AG20443 (cell line): ENCODE data around the gene CACNA1C.
A peak's percentile ranks its signal among the peaks of the same experiment; 100 is the strongest.

Experiments
- DNase-seq: peaks from one replicate; pipeline ENCODE4 v3.0.0; 2012; ENCODE audit warnings: low spot score, mixed read lengths

Gene CACNA1C

DNA sequence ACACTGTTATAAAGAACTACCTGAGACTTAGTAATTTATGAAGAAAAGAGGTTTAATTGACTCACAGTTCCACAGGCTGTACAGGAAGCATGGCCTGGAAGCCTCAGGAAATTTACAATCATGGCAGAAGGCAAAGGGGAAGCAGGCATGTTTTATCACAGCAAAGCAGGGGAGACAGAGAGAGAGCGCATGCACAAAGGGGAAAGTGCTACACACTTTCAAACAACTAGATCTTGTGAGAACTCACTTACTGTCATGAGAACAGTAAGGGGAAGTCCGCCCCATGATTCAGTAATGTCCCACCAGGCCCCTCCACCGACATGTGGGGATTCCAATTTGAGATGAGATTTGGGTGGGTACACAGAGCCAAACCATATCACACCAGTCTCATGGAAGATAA, 313.9 kb downstream of the CACNA1C start:
- no peak for DNase-seq

DNA sequence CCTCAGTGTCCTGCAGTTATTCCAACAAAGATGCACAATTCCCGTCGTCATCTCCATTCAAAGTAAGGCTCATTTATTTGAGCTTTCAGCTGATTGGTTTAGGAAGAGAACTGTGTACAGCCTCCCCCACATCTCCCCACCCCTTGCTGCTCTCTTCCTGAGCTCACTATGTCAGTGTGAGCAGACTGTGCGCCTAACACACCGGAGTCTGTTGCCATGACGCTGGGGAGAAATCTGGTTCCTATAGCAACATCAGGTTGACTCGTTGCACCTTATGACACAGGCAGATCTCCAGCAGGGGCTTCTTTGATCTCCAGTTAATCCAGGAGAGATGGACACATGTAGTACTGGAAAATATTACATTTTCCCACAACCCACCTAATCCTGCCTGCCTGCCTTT, 319.4 kb downstream of the CACNA1C start:
- DNase-seq: no peak

DNA sequence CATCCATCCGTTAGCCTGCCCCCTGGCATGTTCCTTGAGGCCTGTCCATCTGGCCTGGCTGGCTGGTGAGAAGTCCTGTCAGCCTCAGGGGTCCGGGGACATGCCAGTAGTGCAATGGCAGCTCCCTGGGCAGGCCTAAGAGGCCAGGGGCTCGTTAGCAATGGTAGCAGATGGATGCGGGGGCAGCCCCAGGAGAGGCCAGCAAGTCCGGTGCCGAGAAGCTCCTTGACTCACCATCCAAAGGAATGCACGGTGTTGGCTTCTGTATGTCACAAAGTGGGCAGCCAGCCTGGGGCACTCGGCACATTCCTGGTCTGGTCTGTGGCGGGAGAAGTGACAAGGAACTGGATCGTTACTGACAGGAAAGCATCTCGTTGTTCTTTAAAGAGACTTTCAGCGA, 319.9 kb downstream of the CACNA1C start:
- no peak for DNase-seq

DNA sequence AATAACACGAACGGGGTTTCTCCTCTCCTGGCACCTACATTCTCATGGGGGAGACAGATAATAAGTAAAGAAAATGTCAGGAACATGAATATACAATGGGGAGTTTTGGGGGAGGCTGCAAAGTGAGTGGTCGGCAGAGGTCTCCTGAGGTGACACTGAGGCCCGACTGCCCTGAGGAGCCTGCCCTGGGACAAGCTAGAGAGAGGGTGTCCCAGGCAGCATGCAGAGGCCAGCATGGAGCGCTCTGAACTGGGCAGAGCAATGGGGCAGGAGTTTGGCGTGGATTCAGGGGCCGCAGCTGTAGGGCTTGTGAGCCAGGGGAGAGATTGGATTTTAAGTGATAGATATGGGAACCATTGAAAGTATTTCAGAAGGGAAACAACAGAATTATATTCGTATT, 320.5 kb downstream of the CACNA1C start:
- DNase-seq: no peak

DNA sequence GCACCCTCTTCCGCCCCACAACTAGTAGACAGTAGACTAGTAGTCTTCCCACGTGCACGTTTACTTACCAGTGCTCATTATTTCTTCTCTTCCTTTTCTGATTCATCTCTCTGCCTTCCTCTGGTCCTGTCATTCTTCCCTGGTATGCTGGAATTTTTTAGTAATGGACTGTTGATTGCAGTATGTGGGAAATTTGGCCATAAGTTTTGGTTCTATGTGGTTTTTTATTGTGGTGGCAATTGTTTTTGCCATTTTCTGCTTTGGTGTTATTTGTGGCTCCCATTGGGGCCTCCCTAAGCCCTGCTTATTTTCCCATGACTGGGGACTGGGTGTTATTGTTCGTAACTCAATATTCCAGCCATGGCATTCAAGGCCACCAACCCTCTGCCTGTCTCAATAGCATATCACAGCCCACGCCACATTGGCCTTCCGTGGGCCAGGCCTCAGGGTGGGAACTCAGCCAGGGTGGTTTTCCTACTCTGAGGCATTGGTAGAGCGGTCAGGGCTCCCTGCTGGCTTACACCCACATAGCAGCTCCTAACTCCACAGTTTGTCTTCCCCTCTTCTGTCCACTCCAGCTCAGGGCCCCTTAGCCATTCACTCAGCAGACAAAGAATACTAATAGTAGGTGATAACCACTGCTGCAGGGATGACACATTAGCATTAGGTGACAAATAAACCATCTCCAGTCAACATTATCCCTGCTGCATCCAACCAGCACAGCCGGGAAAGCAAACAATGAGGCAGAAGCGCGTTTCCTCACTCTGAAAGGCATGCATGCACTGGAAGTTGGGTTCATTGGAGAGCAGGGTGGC, 321.5 kb downstream of the CACNA1C start:
- peak; percentile 55 for DNase-seq

DNA sequence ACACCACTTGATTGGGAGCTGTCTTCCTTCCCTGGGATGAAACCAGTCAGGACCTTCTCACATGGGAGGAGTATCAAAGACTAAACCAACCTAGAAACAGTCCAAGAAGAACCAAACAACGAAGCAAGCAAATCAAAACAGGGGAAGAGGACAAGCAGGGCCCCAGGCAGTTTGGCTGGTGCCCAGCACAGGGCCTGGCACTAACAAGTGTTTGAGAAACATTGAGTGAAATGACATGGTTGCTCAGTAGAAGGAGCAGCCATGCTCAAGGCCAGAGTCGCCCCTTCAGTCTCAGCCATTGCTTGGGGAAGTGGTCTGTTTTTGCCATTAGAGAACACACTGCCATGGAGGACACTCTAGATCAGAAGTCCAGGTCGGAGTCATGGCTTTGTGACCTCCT, 323.1 kb downstream of the CACNA1C start:
- no peak for DNase-seq

DNA sequence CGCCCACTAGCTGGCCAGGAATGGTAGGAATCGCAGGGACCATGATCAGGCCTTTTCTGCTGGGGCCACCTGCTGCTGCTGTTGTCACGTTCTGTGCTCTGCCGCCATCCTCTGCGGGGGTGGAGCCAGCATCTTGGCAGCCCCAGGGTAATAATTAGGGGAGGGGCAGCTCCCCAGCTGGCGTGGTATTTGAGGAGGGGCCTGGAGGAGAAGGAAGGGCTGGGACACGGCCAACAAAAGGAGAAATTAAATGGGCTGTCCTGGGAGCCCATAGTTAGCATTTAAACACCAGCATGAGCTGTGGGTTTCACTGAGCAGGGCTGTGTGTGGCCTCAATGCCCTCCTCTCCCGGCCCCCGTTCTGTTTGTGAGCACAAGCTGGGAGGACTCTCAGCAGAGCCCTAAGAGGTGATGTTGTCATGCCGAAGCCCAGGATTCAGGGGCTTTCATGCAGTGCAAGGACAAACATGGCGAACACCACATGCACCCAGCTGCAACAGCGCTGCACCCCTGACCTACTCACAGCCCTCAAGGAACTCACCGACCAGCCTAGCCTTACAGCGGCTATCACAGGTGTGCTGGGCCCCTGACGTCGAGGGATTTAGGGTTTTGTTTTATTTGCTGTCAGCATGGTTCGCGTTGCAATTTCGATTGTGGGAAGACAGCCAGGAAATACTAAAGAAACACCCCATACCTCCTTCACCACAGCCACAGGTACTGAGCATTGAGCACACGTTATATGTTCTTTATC, 324.3 kb downstream of the CACNA1C start:
- DNase-seq: no peak

DNA sequence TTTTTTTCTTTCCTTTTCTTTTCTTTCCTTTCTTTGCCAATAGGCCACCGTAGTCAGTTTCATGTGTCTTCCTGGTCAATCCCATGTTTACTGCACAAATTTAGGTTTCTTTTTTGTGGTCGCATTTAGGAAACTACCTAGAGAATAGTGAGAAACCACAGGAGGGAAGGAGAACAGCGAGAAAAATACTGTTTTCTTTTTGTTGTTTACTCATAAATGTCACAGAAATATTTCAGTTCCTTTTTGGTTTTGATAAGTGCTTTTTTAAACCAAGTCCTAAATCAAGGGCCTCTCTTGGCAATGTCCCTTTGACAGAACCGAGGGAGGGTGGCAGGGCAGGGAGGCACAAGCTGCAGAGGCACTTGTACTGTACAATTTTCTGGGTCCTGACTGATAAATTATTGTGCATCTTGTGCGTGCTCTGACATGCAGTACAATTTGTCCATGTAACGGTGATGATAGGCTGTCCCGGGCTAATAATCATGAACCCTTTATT, 326.1 kb downstream of the CACNA1C start:
- DNase-seq: no peak

DNA sequence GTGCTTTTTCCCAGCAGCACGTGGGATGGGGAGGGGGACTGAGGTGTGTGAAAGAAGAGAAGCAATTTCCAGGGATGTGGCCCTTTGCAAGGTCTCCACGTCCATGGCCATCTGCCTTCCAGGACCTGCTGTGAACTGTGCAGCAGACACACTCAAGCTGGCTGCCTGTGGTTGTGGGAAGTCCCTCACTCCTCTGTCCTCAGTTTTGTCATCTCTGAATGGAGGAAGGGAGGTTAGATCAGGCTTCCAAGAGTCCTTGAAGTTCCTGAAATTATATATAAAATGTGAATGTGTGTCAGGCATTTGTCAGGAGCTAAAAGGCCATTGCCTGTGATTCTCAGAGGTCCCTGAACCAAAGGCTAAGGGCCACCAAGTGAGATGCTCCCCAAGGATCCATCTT, 328.2 kb downstream of the CACNA1C start:
- DNase-seq: no peak

DNA sequence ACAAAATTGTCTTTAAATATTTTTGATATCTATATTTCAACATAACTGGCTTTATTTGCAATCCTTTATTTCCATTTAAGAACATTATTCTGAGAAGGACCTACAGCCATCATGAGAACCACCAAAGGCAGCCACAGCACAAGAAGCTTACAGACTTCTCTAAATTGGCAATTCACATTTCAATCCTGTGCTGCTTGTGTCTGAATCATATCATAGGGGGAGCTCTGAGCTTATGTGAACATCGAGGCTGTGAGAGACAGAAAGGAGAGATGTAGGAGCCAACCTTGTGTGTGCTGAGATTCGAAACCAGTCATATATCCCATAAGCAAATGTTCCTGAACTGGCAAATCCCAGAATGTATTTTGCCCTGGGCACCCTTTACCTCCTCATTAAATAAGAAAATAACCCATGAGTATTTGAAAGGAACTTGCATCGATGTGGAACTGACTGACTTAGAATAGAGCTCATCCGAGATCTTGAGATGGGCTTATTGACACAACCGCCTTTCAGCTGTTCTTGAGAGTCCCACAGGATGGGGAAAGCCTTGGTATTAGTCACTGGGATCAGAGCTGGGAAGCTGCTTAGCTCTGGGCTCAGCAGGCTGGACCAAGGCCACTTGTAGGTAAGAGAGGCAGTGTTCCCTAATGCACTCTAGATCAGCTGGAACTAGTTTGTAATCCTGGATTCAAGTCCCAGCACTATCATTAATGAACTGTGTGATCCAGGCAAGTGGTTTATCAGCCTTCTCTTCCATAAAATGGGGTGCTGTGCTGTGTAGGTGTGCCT, 329.8 kb downstream of the CACNA1C start:
- no peak for DNase-seq

DNA sequence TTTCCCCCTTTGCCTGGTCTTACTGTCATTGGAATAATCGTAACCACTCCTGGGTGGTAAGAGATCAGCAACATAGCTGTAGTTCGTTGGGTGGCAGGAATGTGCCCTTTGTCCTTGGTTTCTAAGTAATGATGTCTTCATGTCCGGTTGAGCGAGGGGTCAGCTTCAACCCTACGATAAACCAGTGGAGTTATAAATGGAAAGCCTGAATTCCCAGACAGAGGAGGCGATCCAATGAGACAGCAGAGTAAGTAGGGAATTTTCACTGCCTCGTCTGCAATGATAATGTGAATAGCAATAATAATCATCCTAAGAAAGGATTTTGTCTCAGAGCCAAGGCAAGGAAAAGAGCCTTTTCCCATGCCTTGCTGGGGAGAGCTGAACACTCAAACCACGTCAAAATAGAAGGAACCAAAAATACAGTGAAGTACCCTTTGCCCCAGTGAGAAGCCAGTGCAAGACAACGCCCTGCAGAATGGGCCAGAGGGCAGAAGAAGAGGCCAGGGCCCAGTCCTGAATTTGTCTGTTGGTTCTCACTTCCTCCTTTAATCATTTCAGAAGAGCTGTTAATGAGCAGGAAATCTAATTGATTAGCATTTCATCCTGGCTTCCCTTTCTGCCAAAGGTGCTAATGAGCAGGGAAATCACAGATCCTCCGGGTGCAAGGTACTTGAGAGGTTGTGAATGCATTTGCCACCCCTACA, 330.7 kb downstream of the CACNA1C start:
- no peak for DNase-seq

DNA sequence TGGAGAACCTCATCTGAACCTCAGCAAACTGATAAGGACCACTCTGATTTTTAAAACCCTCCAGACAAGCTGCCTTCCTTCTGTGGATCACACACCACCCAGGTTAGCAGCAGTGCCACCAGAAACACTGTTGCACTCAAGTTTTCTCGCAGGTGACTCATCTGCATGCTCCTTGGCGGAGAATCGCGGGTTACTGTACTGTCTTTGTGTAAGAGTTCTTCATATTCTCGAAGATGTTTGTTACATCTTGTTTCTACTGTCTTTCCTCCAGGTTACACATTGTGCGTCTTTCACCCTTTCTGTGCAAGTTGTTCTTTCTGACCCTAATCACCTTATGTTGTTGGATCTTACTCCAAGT, 331.2 kb downstream of the CACNA1C start:
- DNase-seq: no peak

DNA sequence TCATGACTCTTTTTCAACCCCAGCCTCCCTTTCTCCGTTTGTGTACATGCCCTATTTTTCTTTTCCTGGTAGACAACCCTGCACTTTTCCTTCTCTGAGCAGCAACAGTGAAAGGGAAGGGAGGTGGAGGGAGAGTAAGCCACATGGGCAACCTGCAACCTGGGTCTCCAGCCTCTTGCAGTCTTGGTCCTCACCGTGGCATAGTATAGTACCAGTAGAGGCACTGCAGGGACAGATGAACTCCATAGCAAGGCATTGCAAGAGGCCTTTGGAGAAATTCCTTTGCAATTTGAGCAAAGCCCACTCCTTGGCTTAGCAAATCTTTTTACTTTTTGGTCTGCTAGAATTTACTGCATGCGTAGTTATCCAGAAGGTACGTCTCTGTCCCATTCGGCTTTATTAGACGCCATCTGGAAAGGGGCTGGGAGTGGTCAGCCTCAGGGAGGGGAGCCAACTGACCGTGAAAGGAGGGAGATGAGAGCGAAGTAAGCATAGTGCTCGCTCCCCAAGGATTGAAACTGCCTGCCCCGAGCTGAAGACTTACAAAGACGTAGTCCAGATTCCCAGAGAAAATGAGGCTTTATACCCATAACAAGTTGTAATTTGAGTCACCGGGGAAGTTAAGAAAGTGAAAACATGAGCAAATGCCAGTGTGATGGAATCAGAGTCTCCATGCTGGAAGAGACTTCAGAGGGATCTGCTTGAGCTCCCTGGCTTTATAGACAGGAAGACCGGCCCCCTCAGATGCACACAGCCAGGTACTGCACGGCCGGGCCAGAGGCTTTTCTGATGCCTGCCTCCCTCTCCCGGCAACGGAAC, 332.0 kb downstream of the CACNA1C start:
- peak; percentile 78 for DNase-seq

DNA sequence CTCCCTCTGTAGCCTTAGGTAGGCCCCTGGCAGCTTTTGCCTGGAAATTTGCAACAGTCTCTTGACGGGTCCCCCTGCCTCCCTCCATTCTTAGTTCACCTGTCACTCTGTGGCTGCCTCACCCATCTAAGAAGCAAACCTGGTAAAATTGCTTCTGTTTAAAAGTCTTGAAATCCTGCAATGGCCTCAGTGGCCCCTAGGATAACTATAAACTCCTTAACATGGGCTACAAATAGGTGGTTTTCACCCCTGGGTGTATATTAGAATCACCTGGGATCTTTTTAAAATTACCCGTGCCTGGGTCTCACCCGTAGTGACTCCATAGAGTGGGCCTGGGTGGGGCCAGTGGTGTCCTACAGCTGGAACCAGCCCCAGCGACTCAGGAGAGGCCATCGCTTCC, 332.7 kb downstream of the CACNA1C start:
- no peak for DNase-seq

DNA sequence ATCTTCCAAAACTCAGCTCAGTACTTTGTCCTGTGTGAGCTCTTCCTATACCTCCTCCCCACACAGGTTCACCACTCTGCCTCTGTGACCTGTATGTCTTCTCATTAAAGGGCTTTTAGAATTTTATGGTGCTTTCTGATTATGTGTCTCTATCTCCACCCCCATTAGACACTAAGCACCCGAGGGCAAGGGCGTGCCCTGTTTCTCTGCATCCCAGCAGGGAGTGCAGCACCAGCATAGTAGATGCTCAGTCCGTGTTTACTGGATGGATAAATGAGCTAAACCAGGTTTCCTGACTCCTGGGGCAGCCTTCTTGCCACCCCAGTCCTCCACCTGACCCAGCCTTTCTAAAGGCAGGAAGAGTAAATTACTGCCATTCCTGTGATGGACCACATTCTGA, 333.8 kb downstream of the CACNA1C start:
- DNase-seq: no peak

DNA sequence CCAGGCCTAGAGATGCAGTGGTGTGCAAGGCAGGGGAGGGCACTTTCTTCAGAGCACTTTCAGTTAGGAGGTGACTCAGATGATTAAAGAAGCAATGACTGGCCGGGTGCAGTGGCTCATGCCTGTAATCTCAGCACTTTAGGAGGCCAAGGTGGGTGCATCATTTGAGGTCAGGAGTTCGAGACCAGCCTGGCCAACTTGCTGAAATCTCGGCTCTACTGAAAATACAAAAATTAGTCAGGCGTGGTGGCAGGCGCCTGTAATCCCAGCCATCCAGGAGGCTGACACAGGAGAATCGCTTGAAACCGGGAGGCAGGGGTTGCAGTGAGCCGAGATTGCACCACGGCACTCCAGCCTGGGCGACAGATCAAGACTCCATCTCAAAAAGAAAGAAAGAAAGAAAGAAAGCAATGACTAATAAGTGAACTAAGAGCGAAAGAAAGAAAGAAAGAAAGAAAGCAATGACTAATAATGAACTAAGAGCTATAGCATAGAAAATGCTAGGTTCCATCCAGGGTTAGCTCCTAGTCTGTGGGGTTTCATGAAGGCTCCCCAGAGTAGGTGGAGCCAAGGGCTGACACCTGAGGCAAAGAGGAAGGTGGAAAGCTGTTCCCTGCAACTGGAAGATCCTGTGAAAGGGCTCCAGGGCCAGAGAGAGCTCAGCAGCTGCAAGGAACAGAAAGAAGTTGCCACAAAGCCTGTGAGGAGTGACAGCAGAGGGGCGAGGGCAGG, 334.5 kb downstream of the CACNA1C start:
- peak; percentile 33 for DNase-seq

DNA sequence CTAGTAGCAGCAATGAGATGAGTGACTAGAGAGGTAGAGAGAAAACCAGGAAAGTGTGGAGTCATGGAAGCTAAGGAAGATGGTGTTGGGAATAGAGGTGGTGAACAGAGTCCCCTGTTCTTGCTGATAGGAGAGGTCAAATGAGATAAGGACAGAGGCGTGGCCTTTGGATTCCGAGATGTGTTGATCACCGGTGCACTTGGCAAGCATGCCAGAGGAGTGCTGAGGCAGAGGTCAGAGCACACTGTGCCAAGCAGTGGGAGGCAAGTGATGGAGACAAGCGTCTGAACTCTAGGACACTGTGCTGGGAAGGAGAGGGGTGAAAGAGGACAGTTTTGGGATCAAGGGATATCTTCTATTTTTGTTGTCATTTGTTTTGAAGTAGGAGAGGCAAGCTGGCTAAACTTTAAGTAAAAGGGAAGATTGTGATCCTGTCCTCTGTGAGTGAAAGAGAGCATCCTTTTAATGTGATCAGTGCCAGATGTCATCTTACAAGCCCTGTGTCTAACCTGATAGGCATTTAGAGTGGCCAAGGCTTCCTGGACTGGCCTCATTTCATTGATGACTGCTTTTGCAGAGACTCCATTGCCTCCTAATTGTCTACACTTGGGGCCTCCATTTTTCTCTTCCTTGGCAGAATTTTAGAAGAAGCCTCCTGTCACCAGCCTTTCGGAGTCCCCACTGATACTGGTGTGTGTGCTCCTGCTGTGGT, 336.4 kb downstream of the CACNA1C start:
- peak; percentile 28 for DNase-seq

DNA sequence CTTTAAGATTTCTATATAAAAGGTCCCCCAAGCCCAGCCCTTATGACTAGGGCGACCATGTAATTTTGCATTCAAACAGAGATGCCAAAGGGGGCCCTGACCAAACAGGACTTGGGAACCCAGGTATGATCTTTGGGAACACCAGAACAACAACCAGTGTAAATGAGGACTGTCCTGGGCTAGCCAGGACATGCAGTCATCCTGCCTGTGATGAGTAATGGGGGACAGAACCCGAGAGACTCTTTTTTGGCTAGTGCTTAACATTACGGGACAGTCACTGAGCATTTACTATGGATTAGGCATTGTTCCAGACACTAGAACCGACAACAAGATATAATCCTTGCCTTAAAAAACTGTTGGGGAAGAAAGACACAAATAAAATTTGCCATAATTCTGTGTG, 337.3 kb downstream of the CACNA1C start:
- DNase-seq: no peak

DNA sequence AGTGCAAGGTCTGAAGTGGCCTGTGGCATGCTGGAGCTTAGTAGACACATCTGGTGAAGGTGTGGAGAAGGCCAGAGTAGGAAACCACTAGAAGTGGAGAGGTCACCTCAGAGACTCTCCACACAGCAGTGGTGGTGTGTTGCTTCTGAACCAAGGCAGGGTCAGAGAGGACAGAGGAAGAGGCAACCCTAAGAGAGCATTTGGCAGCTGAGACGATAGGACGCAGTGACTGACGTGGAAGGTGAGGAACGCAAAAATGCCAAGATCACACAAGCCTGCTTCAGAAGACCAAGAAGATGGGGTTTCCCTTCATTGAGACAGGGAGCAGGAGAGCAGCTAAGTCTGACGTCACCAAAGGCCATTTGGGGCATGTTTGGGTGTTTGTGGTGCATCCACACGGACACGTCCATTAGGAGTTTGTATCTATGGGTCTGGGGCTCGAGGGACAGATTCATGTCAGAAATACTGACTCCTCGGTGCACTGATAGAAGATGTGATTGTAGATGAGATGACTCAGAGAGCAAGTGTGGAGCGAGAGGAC, 338.1 kb downstream of the CACNA1C start:
- DNase-seq: no peak
